ENCODE measurements around the gene PARD6A.

PARD6A gene, protein sequence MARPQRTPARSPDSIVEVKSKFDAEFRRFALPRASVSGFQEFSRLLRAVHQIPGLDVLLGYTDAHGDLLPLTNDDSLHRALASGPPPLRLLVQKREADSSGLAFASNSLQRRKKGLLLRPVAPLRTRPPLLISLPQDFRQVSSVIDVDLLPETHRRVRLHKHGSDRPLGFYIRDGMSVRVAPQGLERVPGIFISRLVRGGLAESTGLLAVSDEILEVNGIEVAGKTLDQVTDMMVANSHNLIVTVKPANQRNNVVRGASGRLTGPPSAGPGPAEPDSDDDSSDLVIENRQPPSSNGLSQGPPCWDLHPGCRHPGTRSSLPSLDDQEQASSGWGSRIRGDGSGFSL

DNA sequence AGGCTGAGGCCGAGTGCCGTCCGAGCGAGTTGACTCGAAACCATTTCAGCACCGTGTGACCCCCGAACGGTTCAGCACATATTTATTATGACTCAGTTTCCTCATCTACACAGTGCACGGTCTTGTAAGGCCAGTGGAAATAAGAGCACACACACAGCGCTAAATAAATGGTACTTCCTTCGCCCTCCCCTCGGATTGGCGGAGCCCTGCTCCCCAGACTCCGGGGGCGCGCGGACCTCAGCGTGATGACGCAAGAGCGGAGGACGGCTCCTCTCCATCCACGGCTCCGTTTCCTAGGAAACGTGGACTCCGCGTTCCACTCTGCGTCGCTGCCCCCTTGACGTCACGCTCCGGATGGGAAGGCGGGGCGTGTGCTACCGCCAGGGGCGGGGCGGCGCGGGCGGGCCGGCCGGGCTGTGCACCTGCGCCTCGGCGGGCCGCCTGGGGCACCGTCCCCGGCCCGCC is at the start of gene PARD6A:
Gene PARD6A, plus strand, starts transcription at position 397 of the 465 bp plus-strand sequence. CDS start 79 bp downstream, outside the sequence.
- in situ Hi-C loops (cut with MboI; ENCODE audit: low sequenced_read_pairs), result no loop called here

DNA sequence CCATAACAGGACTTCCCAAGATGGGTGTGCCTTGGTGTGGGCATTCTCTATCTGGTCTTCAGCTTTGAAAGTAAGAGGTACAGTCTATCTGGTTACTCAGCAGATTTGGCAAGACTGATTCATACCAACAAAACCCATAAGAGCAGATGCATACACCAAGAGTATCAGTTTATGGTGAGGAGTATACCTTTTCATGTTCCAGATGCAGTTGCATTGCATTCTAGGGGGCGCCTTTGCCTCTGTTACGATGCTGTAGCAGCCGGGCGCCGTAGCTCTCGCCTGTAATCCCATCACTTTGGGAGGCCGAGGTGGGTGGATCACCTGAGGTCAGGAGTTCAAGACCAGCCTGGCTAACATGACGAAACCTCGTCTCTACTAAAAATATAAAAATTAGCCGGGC is 47.0 kb upstream of the PARD6A start:
- in situ Hi-C loops (cut with MboI; ENCODE audit: low sequenced_read_pairs), result no loop called here

DNA sequence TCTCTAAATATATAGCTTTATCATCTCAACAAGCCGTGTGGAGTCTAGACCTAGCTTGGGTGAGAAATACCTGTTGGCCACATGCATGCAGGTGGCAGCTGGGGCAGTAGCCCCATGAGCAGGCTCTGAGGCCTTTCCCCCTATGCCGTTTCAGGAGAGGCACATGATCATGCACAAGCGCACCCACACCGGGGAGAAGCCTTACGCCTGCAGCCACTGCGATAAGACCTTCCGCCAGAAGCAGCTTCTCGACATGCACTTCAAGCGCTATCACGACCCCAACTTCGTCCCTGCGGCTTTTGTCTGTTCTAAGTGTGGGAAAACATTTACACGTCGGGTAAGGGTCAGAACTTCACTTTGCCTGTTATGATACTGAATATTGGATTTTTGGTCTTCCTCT is 32.5 kb upstream of the PARD6A start:
- in situ Hi-C loops (cut with MboI; ENCODE audit: low sequenced_read_pairs), result no loop called here

DNA sequence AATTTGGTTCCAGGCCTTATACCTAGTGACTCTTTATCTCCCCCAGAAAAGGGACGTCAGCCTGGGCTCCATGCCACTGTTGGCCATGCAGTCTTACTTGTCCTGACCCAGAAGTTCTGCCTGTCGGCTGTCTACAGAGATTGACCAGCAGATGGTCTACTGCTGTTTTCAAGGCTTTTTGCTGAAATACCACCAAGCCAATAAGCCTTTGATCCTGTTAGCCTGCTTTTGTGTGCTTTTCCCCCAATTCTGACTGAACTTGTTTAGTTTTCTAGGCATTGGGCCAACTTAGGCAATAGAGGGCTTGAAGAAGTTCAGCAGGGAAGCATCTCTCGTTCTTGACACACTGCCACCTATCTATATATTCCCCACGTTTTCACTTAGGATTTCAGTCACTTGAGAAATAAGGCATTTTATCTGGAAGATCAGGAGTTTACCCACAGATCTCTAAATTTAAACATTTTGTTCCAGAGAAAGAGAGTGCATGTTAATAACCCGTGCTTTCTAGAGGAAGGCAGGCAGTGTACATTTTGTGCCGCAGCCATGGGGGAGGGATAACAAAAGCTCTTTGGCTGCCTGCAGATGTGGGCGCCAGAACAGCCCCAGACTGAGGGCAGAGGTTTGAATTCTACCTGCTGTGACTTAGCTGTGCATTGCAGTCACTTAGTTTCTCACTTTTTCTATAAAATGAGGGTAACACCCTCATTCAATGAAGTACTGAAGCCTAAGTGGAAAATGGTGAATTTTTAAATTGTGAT is 28.2 kb upstream of the PARD6A start:
- in situ Hi-C loops (cut with MboI; ENCODE audit: low sequenced_read_pairs), result no loop called here

DNA sequence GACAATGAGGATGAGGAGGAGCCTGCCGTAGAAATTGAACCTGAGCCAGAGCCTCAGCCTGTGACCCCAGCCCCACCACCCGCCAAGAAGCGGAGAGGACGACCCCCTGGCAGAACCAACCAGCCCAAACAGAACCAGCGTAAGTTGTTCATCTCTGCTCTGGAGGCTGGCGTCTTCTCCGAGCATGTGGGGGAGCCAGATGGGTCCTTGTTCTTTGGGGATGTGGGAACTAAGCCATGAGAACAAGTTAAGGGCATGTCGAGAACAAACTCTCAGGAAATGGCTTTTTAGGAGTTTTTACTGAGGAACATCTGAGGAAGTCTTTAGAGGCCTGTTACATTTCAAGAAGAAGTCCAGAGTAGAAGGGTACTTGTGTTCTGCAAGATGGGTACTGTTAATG is 24.0 kb upstream of the PARD6A start:
- in situ Hi-C loops (cut with MboI; ENCODE audit: low sequenced_read_pairs), result no loop called here

DNA sequence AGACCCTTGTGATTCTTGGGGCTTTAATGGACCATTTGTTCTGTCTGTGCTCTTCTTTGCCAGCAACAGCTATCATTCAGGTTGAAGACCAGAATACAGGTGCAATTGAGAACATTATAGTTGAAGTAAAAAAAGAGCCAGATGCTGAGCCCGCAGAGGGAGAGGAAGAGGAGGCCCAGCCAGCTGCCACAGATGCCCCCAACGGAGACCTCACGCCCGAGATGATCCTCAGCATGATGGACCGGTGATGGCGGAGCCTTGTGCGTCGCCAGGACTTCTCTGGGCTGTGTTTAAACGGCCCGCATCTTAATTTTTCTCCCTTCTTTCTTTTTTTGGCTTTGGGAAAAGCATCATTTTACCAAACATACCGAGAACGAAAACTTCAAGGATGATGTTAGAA is 23.1 kb upstream of the PARD6A start:
- in situ Hi-C loops (cut with MboI; ENCODE audit: low sequenced_read_pairs), result no loop called here

DNA sequence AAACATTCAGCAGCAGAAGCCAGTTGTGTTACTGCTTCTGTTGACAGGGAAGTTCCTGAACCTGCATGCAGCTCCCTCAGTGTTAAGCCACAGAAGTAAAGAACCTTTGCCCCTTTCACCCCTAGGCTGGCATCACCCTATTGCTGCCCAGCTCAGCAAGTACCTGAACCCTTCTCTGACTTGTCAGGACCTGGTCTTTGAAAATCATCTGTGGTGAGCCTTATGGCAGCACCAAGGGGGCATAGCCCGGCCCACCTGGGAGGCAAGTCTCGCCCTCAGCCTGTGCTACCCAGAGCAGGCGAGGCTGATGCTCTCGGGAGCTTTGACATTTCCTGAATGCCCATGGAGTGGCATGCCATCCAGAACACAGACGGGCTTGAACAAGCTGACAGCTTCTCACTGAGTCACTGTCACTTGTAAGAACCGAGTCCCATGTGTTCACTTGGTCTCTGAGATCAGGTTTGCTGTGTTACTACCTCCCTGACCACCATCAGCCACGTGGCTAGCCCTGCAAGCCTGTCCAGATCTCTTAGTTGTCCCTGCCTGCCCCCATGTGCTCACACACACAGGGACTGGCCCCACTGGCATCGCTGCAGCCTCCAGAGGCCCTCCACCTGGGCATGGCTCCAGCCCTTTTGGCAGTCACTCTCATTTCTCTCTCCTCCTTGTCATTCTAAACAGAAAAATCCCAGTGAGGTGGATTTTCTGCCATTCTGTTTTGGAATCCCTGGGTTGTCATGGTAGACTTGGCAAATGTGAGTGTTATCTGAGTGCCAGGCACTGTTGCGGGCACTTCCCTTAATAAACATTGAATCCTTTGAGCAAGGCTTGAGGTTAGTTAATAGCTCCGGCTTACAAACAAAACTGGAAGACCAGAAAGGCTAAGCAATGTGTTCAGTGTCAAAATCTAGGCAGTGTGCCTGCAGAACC is 18.7 kb upstream of the PARD6A start:
- in situ Hi-C loops (cut with MboI; ENCODE audit: low sequenced_read_pairs), result loop anchor here (10.0 kb wide), 1 partner anchor 97 kb away; no protein-coding TSS in a partner anchor

DNA sequence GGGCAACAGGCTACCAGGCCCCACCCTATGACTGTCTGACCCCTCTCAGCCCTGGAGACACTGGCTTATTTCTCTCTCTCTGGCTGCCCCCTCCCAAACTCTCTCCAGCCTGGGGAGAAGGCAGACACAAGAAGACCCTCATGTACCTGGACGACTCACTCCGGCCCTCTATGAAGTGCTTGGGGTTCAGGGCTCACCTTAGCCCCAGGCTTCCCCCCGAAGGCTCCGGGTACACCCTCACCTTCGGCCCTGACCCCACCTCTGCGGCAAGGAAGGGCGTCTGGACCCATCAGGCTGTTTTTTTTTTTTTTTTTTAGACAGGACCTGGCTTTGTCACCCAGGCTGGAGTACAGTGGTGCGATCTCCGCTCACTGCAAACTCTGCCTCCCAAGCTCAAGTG is 16.7 kb upstream of the PARD6A start:
- in situ Hi-C loops (cut with MboI; ENCODE audit: low sequenced_read_pairs), result loop anchor here (10.0 kb wide), 1 partner anchor 99 kb away; no protein-coding TSS in a partner anchor

DNA sequence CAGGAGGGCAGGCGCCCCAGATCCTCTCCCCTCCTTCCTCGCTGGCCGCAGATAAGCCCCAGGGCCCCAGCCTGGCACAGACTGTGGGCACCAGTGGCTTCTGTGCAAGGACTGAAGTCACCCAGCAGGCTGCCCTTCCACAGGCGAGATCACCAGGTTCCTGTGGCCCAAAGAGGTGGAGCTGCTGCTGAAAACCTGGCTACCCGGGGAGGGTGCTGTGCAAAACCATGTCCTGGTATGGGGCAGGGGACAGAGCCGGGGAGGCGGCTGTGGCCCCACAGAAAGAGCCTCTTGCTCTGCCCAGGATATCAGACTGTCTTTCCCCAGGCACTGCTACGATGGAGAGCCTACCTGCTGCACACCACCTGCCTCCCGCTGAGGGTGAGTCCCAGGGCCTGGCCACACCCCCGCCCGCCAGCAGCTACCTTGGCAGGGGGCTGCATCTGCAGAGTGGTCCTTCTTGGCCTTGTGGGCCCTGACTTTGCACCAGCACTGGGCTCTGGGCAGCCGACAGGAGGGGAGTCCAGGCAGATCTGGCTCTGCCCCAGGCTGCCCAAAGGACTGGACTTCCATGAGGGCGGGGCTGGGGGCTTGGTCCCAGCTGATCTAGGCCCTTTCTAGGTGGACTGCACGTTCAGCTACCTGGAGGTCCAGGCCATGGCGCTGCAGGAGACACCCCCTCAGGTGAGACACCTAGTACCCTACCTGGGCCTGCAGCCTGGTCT is 15.2 kb upstream of the PARD6A start:
- in situ Hi-C loops (cut with MboI; ENCODE audit: low sequenced_read_pairs), result loop anchor here (10.0 kb wide), 1 partner anchor 101 kb away; no protein-coding TSS in a partner anchor

DNA sequence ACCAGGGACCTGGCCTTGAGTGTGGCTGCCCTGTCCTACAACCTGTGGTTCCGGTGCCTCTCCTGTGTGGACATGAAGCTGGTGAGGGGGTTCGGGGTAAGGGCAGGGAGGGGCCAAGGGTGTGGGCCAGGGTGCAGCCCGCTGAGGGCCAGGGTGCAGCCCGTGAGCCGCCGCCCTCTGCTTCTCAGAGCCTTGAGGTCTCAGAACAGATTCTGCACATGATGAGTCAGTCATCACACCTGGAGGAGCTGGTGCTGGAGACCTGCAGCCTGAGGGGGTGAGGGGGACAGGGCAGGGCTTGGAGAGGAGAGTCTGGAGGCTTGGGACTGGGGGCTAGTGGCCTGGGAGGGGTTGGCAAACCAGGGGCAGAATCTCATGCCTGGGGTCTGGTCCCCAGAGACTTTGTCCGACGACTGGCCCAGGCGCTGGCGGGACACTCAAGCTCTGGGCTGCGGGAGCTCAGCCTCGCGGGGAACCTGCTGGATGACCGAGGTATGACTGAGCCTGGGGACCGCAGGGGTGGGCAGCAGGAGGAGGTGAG is 13.6 kb upstream of the PARD6A start:
- in situ Hi-C loops (cut with MboI; ENCODE audit: low sequenced_read_pairs), result loop anchor here (10.0 kb wide), 1 partner anchor 102 kb away; no protein-coding TSS in a partner anchor

DNA sequence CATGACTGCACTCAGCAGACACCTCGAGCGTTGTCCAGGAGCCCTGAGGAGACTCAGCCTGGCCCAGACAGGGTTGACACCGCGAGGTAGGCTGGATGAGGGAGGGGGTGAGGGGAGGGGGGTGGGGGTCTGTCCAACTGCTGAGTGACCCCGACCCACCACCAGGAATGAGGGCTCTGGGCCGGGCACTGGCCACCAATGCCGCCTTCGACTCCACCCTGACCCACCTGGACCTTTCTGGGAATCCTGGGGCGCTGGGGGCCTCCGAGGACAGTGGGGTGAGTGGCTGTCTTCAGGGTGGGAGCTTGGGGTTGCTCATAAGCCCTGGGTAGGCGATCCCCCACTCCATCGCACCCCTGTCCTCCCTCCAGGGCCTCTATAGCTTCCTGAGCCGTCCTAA is 13.1 kb upstream of the PARD6A start:
- in situ Hi-C loops (cut with MboI; ENCODE audit: low sequenced_read_pairs), result loop anchor here (10.0 kb wide), 1 partner anchor 103 kb away; no protein-coding TSS in a partner anchor

DNA sequence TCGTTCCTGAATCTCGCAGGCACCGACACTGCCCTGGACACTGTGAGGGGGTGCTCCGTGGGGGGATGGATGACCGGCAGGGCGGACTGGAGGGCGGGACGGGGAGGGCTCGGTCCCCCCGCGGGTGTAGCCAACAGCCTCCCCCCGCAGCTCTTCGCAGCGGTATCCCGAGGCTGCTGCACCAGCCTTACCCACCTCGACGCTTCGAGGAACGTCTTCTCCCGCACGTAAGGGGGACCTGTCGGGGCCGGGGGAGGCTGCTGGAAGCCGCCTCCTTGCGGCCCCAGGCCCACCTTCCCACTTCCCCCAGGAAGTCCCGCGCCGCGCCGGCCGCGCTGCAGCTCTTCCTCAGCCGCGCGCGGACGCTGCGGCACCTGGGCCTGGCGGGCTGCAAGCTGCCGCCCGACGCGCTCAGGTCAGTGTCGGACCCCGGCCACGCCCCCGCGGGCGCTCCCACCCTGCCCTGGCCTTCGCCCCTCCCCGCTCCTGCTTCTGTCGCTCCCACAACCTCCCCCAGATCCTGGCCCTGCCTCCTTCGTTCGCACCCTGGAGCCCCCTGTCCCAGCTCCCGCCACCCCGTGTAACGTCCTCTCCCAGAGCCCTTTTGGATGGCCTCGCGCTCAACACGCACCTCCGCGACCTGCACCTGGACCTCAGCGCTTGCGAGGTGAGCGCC is 12.5 kb upstream of the PARD6A start:
- in situ Hi-C loops (cut with MboI; ENCODE audit: low sequenced_read_pairs), result loop anchor here (10.0 kb wide), 1 partner anchor 103 kb away; no protein-coding TSS in a partner anchor

DNA sequence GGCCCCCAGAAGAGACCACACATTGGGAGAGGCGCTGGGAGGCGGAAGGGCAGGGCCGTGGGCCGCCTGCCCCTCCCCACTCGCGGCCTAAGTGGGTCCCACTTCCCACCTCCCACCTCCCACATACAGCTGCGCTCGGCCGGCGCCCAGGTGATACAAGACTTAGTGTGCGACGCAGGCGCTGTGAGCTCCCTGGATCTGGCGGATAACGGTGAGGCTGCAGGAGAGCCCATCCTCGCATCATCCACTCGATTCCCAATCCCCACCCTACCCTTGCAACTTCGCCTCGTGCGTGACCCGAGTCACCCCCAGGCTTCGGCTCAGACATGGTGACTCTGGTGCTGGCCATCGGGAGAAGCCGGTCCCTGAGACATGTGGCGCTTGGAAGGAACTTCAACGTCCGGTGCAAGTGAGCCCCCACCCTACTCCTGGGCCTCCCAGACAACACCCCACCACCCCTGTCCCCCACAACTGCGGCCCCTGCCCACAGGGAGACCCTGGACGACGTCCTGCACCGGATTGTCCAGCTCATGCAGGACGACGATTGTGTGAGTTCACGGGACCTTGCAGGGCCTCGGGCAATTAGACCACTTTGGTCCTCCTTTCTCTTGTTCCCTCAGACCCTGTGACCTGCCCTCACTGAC is 11.9 kb upstream of the PARD6A start:
- in situ Hi-C loops (cut with MboI; ENCODE audit: low sequenced_read_pairs), result loop anchor here (10.0 kb wide), 1 partner anchor 104 kb away; no protein-coding TSS in a partner anchor

DNA sequence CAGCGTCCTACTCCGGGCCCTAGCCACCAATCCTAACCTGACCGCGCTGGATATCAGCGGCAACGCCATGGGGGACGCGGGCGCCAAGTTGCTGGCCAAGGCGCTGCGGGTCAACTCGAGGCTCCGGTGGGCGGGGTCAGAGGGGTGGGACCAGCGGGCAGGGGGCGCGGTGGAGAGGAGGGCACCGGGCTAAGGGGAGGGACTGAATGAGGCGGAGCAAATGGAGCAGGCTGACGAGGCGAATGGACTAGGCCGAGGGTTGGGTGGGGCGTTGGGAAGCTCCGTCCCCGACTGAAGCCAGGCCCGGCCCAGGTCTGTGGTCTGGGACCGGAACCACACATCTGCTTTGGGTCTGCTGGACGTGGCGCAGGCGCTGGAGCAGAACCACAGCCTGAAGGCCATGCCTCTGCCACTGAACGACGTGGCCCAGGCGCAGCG is 11.2 kb upstream of the PARD6A start:
- in situ Hi-C loops (cut with MboI; ENCODE audit: low sequenced_read_pairs), result loop anchor here (10.0 kb wide), 1 partner anchor 105 kb away; no protein-coding TSS in a partner anchor

DNA sequence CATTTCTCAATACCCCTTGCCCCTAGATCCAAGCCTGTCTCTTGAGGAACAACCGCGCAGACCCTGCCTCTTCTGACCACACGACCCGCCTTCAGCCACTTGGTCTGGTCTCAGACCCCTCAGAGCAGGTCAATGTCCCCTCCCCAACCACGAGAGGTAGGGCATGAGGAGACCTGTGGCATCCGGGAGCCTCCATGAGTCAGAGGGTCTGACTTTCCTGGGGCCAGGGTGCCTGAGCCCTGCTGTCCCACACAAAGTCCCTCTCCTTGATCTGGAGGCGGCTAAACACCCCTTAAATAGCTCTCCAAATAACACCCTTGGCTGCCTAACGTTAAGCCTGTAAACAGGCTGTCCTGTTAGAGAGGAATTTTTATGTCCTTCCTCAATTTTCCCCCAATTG is 10.7 kb upstream of the PARD6A start:
- in situ Hi-C loops (cut with MboI; ENCODE audit: low sequenced_read_pairs), result no loop called here

DNA sequence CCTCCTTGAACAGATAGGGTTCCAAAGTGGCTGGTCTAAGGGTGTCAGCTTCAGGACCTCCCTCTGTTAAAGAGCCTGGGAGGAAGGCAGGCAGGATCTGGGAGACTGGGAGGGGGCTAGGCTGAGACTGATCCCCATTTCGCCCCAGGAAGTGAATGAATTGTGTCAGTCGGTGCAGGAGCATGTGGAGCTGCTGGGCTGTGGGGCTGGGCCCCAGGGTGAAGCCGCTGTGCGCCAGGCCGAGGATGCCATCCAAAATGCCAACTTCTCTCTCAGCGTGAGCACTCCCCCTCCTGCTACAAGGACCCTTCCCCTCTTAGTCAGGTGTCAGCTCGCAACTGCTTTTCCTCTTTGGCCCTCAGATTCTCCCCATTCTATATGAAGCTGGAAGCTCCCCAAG is 9.7 kb upstream of the PARD6A start:
- in situ Hi-C loops (cut with MboI; ENCODE audit: low sequenced_read_pairs), result no loop called here

DNA sequence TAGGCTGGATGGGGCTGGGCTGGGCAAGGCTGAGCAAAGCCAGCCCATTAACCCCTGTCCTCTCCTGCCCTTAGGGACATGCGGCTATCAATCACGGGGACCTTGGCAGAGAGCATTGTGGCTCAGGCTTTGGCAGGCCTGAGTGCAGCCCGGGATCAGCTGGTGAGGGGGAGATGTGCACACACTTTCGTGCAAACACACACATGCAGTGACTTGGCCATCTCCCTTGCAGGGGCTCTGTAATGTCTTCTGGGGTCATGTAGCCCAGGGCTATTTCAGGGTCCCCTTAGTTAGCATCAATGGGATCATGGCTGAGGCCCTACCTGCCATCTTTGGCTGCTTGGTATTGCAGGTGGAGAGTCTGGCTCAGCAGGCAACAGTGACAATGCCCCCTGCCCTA is 8.9 kb upstream of the PARD6A start:
- in situ Hi-C loops (cut with MboI; ENCODE audit: low sequenced_read_pairs), result no loop called here

DNA sequence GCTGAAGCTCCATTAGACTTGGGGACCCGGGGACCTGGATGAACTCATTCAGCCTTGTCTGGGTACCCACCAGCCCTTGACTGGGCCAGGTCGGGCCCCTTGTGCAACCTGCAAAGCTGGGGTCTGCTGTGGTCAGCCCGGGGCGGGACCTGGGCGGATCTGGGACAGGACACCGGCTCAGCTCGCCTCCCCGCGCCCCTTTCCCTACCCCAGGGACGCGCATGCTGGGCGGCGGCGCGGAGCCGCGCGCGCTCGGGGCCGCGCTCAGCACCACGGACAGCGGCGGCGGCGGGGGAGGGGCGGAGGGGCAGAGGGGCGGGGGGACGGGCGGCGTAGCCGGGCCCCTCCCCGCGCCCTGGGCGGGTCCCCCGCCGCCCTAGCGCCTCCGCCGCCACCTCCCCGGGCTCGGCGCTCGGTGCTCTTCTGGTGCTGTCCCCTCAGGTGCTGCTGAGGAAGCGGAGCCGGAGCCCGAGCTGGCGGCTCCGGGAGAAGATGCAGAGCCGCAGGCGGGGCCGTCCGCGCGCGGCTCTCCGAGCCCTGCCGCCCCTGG is 8.1 kb upstream of the PARD6A start:
- in situ Hi-C loops (cut with MboI; ENCODE audit: low sequenced_read_pairs), result no loop called here

Measured in HL-60/S4 treated with phorbol 12-myristate 13-acetate at 8.2 ng/mL for 4 days and 3 days (cell line).